HepG2 (cell line): ENCODE measurements around the gene DOCK3. TPM values are rescaled to one million over a fixed set of nuclear protein-coding genes. Genes with fewer than 3 reads are reported as not detected.

ENCODE experiments used
- ATAC-seq: fragments of 200-7000 bp; cut with Tn5 transposase; 3 replicates; pipeline ENCODE4 v1.9.1; 2020; ENCODE audit warnings: mild to moderate bottlenecking, moderate library complexity
- BruUV-seq: library from RNA; stranded (reverse); fragments of 400-500 nt; replicated peaks from 2 replicates; lab custom pipeline; 2021; lab: Mats Ljungman, UMichigan
- CTCF ChIA-PET: fragments of 300-600 bp; formaldehyde crosslinking; extraction: SDS; loops from one replicate; lab custom pipeline; 2021; ENCODE audit warnings: low total read pairs, inconsistent platforms, low intra/inter-chr PET ratio; lab: Yijun Ruan, JAX
- POLR2A ChIA-PET: fragments of 350-600 bp; sonication (Branson Sonifier 250); formaldehyde crosslinking; loops from one replicate; lab custom pipeline; 2020; ENCODE audit warnings: antibody characterized with exemption, inconsistent platforms; lab: Yijun Ruan, JAX
- DNase-seq: peaks from one replicate; pipeline ENCODE4 v3.0.0-alpha.2; 2015; ENCODE audit warnings: low spot score
- FAIRE-seq: peaks from 3 replicates; lab custom pipeline; 2011; peaks lifted over from hg19 to GRCh38; lab: Jason Lieb, UNC
- H2AFZ ChIP-seq: one replicate; pipeline ENCODE4 v1.6.1; 2011; ENCODE audit warnings: low read length, inconsistent platforms
- H3K27ac ChIP-seq: fragments of 300-600 bp; 3 replicates; pipeline ENCODE4 v1.8.0; 2011; ENCODE audit warnings: mixed run types, mild to moderate bottlenecking, mixed read lengths, low read length, inconsistent platforms; ENCODE audit not compliant: insufficient read depth; ENCODE audit errors: extremely low read length
- H3K27me3 ChIP-seq, 2 experiments: fragments of 200-600 bp in 1 of 2; 2 replicates in 1 of 2; 3 replicates in 1 of 2; pipeline versions ENCODE4 v1.6.0 to v1.8.0; 2011; ENCODE audit warnings: low read length in 2 of 2, mild to moderate bottlenecking in 2 of 2, moderate library complexity in 2 of 2, inconsistent platforms in 1 of 2; ENCODE audit not compliant: insufficient read depth in 2 of 2, control insufficient read depth in 1 of 2
- H3K36me3 ChIP-seq, 2 experiments: fragments of 200-600 bp in 1 of 2; replicated peaks in 1 of 2; 2 replicates in 1 of 2; 3 replicates in 1 of 2; pipeline versions ENCODE4 v1.5.1 to v1.8.0; 2011; ENCODE audit warnings: low read length in 2 of 2, inconsistent platforms in 1 of 2; ENCODE audit not compliant: insufficient read depth in 2 of 2, control insufficient read depth in 1 of 2
- H3K4me1 ChIP-seq: 2 replicates; pipeline ENCODE4 v1.5.1; 2012; ENCODE audit warnings: low read length, inconsistent platforms; ENCODE audit not compliant: insufficient read depth
- H3K4me2 ChIP-seq: 2 replicates; pipeline ENCODE4 v1.6.0; 2011; ENCODE audit warnings: low read depth, low read length, inconsistent platforms
- H3K4me3 ChIP-seq, 3 experiments: fragments of 200-600 bp in 1 of 3; sonication (generic), shearing (Covaris generic) in 1 of 3; replicated peaks in 1 of 3; 2 replicates each; pipeline ENCODE4 v1.5.1; 2011 to 2016; ENCODE audit warnings: low read length in 3 of 3, inconsistent platforms in 2 of 3, low read depth in 2 of 3, mild to moderate bottlenecking in 2 of 3, control low read depth in 1 of 3, mixed read lengths in 1 of 3; ENCODE audit not compliant: insufficient read depth in 1 of 3
- H3K79me2 ChIP-seq: one replicate; pipeline ENCODE4 v1.6.1; 2011; ENCODE audit warnings: low read length, inconsistent platforms; ENCODE audit not compliant: insufficient read depth
- H3K9ac ChIP-seq: 2 replicates; pipeline ENCODE4 v1.6.0; 2011; ENCODE audit warnings: mild to moderate bottlenecking, low read depth, low read length, inconsistent platforms; ENCODE audit not compliant: insufficient read depth
- H3K9me3 ChIP-seq: 2 replicates; pipeline ENCODE4 v1.5.1; 2012; ENCODE audit warnings: mild to moderate bottlenecking, low read length
- H4K20me1 ChIP-seq: 2 replicates; pipeline ENCODE4 v1.6.0; 2011; ENCODE audit warnings: inconsistent platforms, mild to moderate bottlenecking, low read length, moderate library complexity; ENCODE audit not compliant: insufficient read depth
- ARNT2 ChIP-seq: sonication (generic); formaldehyde crosslinking; IDR thresholded peaks from 2 replicates; pipeline ENCODE4 v1.8.0; 2022; ENCODE audit warnings: mild to moderate bottlenecking, low read depth, missing genetic modification reagents, moderate library complexity
- ELF3 ChIP-seq: IDR thresholded peaks from 2 replicates; pipeline ENCODE4 v1.6.1; 2016; ENCODE audit warnings: missing genetic modification reagents, missing compliant biosample characterization
- HOXA9 ChIP-seq: sonication (generic); formaldehyde crosslinking; IDR thresholded peaks from 2 replicates; pipeline ENCODE4 v1.8.1; 2022; ENCODE audit warnings: missing genetic modification reagents, mild to moderate bottlenecking, moderate library complexity, borderline replicate concordance
- PHF8 ChIP-seq: sonication (generic); formaldehyde crosslinking; IDR thresholded peaks from 2 replicates; pipeline ENCODE4 v1.5.0; 2020; ENCODE audit warnings: missing genetic modification reagents
- RFXANK ChIP-seq: IDR thresholded peaks from 2 replicates; pipeline ENCODE4 v1.6.1; 2016
- SUZ12 ChIP-seq: fragments of 150-350 bp; IDR thresholded peaks from 2 replicates; pipeline ENCODE4 v1.6.1; 2014; ENCODE audit warnings: low read depth, low read length
- WIZ ChIP-seq: sonication (generic); formaldehyde crosslinking; IDR thresholded peaks from 2 replicates; pipeline ENCODE4 v1.5.1; 2020; ENCODE audit warnings: mild to moderate bottlenecking, missing genetic modification reagents
- YEATS2 ChIP-seq: sonication (generic); formaldehyde crosslinking; IDR thresholded peaks from 2 replicates; pipeline ENCODE4 v1.4.0; 2020; ENCODE audit warnings: missing genetic modification reagents, borderline replicate concordance
- ZNF205 ChIP-seq: IDR thresholded peaks from 2 replicates; pipeline ENCODE4 v1.6.1; 2018; ENCODE audit warnings: missing biosample characterization, missing genetic modification reagents
- ZNF34 ChIP-seq: sonication (generic); formaldehyde crosslinking; IDR thresholded peaks from 2 replicates; pipeline ENCODE4 v1.4.0; 2020; ENCODE audit warnings: mild to moderate bottlenecking, missing genetic modification reagents, borderline replicate concordance
- WGBS: methylation state at CpG from one replicate; pipeline ENCODE4 v1.1.6; 2017; ENCODE audit warnings: low lambda C conversion rate; 5-methylcytosine and 5-hydroxymethylcytosine counted together
- in situ Hi-C: cut with HindIII; loops from 2 replicates; pipeline ENCODE4 v1.10.0; 2017; ENCODE audit warnings: low pct_unique_long_range_greater_than_20kb; ENCODE audit not compliant: extremely low pct_ligation_motif_present
- intact Hi-C: fragments of 100-400 bp; cut with micrococcal nuclease; formaldehyde crosslinking; loops from one replicate; pipeline ENCODE4 v1.10.0; 2022; ENCODE audit not compliant: unreplicated experiment
- polyA plus RNA-seq, 8 experiments: library from polyadenylated mRNA; depleted of rRNA in 3 of 8; stranded (reverse) in 7 of 8; unstranded in 1 of 8; fragments of >200 nt; fragmentation: Illumina TruSeq in 4 of 8; extraction: Trizol in 4 of 8; gene quantifications; 2 replicates each; pipeline versions ENCODE4 v1.2.1 to v1.2.3, GENCODE V29; 2011 to 2016; ENCODE audit warnings: low read depth in 4 of 8, missing spikeins in 1 of 8, mixed read lengths in 1 of 8; ENCODE audit not compliant: insufficient read depth in 1 of 8
- total RNA-seq, 5 experiments: library from RNA; depleted of rRNA; stranded (reverse); fragments of >200 nt; fragmentation: Illumina TruSeq; extraction: Trizol; gene quantifications; 2 replicates each; pipeline ENCODE4 v1.2.3, GENCODE V29; 2016; ENCODE audit warnings: low read depth in 1 of 5
- TF ChIP-seq, protein P1 (sequence below): sonication (generic); formaldehyde crosslinking; IDR thresholded peaks from 2 replicates; pipeline ENCODE4 v1.5.0; 2020; ENCODE audit warnings: missing genetic modification reagents
- TF ChIP-seq, protein P2 (sequence below): sonication (generic); formaldehyde crosslinking; IDR thresholded peaks from 2 replicates; pipeline ENCODE4 v1.9.0; 2021; ENCODE audit warnings: missing genetic modification reagents, borderline replicate concordance
- TF ChIP-seq, protein P3 (sequence below): sonication (generic); formaldehyde crosslinking; IDR thresholded peaks from 2 replicates; pipeline ENCODE4 v1.4.0; 2020; ENCODE audit warnings: missing genetic modification reagents
- TF ChIP-seq, protein P4 (sequence below): IDR thresholded peaks from 2 replicates; pipeline ENCODE4 v1.6.1; 2016

DOCK3 gene
- total and polyA plus RNA-seq, 2 of the 13 experiments (the other 11 are each of a cell fraction or from before 2014, with no cell fraction given) = not detected

DNA sequence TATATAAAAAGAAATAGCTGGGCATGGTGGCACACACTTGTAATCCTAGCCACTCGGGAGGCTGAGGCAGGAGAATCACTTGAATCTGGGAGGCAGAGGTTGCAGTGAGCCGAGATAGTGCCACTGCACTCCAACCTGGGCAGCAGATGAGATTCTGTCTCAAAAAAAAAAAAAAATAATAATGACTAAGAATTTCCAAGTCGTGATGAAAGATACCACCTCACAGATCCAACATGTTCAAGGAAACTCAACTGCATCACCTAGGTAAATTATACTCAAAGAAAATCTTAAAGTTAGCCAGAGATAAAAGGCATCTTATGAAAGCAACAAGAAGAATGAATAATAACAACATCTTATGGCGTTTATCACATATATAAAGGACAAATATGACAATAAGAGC, 50.1 kb downstream of the DOCK3 start:
- Histone ChIP-seq H3K27me3 (no peaks in the 10 kb centered on the region; a peak in 1 of 5 replicates), H3K4me3 (no peak overlapping the region), H2AFZ (no peak overlapping the region), H3K9ac (no peak overlapping the region), H3K79me2 (no peaks in the 10 kb centered on the region), H3K27ac (no peak overlapping the region), H3K9me3 (no peaks in the 10 kb centered on the region)
- 1% methylated on average over 4 of the region's 4 CpGs for WGBS
- in situ Hi-C loops = no loop called here
- no peak for FAIRE-seq
- CTCF ChIA-PET = no interaction called here
- BruUV-seq = no TSS peak
- TF ChIP-seq WIZ (CRISPR knock-in tag) (no peak), RFXANK (CRISPR knock-in tag) (no peak), ZNF34 (CRISPR knock-in tag) (no peak), YEATS2 (CRISPR knock-in tag) (no peak), ELF3 (CRISPR knock-in tag) (no peak), ZNF205 (CRISPR knock-in tag) (no peak)
- TF ChIP-seq, protein P1, sequence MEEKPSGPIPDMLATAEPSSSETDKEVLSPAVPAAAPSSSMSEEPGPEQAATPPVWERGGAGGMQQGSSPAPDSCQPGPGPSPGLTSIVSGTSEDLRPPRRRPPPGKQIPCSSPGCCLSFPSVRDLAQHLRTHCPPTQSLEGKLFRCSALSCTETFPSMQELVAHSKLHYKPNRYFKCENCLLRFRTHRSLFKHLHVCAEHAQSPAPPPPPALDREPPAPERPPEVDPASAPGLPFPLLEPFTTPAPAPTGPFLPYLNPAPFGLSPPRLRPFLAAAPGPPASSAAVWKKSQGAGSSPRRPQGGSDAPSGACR = no peak
- TF ChIP-seq, all 625 proteins: peak for 0
- Histone ChIP-seq H3K4me2 (no peak overlapping the region), H3K36me3 (no peaks in the 10 kb centered on the region), H3K4me1 (no peaks in the 10 kb centered on the region), H4K20me1 (no peaks in the 10 kb centered on the region)
- ATAC-seq = no peak
- intact Hi-C loops = no loop called here
- POLR2A ChIA-PET = no interaction called here
- no peak for DNase-seq

DNA sequence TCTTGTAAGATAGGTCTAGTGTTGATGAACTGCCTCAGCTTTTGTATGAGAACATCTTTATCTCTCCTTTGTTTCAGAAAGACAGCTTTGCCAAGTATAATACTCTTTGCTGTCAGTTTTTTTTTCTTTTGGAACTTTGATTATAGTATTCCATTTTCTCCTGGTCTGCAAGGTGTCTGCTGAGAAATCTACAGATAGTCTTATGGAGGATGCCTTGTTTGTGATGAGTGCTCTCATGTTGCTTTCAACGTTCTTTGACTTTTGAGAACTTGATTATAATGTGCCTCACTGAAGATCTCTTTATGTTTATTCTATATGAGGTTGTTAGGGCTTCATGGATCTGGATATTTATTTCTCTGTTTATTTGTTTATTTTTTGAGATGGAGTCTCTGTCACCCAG, 60.3 kb downstream of the DOCK3 start:
- no peaks in the 10 kb centered on the region for H3K4me1 ChIP-seq
- ChIA-PET POLR2A (no interaction called here), CTCF (no interaction called here)
- H3K9ac ChIP-seq = no peak overlapping the region
- H3K79me2 ChIP-seq = no peaks in the 10 kb centered on the region
- H3K27ac ChIP-seq = no peak overlapping the region
- no TSS peak for BruUV-seq
- no peaks in the 10 kb centered on the region for H4K20me1 ChIP-seq
- no peak overlapping the region for H3K4me2 ChIP-seq
- WGBS = 4% methylated on average over 1 of the region's 1 CpG
- intact Hi-C loops = no loop called here
- in situ Hi-C loops = no loop called here
- FAIRE-seq = no peak
- no peak for ATAC-seq
- no peak overlapping the region for H2AFZ ChIP-seq
- no peaks in the 10 kb centered on the region; a peak in 2 of 5 replicates for H3K27me3 ChIP-seq
- no peaks in the 10 kb centered on the region for H3K9me3 ChIP-seq
- H3K36me3 ChIP-seq = no peaks in the 10 kb centered on the region
- DNase-seq = no peak
- H3K4me3 ChIP-seq = no peak overlapping the region
- no peak for TF ChIP-seq PHF8
- no peak for TF ChIP-seq HOXA9 (CRISPR knock-in tag)
- TF ChIP-seq, protein P2, sequence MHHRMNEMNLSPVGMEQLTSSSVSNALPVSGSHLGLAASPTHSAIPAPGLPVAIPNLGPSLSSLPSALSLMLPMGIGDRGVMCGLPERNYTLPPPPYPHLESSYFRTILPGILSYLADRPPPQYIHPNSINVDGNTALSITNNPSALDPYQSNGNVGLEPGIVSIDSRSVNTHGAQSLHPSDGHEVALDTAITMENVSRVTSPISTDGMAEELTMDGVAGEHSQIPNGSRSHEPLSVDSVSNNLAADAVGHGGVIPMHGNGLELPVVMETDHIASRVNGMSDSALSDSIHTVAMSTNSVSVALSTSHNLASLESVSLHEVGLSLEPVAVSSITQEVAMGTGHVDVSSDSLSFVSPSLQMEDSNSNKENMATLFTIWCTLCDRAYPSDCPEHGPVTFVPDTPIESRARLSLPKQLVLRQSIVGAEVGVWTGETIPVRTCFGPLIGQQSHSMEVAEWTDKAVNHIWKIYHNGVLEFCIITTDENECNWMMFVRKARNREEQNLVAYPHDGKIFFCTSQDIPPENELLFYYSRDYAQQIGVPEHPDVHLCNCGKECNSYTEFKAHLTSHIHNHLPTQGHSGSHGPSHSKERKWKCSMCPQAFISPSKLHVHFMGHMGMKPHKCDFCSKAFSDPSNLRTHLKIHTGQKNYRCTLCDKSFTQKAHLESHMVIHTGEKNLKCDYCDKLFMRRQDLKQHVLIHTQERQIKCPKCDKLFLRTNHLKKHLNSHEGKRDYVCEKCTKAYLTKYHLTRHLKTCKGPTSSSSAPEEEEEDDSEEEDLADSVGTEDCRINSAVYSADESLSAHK (CRISPR knock-in tag) = no peak
- TF ChIP-seq ARNT2 (CRISPR knock-in tag) = no peak
- TF ChIP-seq, protein P3, sequence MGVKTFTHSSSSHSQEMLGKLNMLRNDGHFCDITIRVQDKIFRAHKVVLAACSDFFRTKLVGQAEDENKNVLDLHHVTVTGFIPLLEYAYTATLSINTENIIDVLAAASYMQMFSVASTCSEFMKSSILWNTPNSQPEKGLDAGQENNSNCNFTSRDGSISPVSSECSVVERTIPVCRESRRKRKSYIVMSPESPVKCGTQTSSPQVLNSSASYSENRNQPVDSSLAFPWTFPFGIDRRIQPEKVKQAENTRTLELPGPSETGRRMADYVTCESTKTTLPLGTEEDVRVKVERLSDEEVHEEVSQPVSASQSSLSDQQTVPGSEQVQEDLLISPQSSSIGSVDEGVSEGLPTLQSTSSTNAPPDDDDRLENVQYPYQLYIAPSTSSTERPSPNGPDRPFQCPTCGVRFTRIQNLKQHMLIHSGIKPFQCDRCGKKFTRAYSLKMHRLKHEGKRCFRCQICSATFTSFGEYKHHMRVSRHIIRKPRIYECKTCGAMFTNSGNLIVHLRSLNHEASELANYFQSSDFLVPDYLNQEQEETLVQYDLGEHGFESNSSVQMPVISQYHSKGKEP (CRISPR knock-in tag) = no peak
- TF ChIP-seq, protein P4, sequence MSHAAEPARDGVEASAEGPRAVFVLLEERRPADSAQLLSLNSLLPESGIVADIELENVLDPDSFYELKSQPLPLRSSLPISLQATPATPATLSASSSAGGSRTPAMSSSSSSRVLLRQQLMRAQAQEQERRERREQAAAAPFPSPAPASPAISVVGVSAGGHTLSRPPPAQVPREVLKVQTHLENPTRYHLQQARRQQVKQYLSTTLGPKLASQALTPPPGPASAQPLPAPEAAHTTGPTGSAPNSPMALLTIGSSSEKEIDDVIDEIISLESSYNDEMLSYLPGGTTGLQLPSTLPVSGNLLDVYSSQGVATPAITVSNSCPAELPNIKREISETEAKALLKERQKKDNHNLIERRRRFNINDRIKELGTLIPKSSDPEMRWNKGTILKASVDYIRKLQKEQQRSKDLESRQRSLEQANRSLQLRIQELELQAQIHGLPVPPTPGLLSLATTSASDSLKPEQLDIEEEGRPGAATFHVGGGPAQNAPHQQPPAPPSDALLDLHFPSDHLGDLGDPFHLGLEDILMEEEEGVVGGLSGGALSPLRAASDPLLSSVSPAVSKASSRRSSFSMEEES (CRISPR knock-in tag) = no peak
- TF ChIP-seq SUZ12 = no peak
